Measurements from ENCODE around the gene COG3.

DNA sequence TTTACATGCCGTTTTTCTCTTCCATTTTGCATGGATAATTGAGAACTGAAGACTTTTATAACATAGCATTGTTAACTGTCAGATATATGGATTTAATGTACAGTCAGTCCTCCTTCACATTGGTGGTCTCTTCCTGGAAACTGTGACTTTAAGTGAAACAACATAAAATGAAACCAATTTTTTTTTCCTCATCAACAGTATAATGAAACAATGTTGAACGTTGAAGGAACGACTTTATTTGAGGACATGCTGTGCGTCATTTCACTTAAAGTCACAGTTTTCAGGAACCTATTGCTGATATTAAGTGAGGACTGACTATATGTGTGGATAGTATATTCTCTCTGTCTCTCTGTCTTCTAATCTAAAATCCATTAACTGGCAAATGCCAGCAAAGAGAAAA lies 54.8 kb downstream of the COG3 start:
- TF ChIP-seq, protein P1, sequence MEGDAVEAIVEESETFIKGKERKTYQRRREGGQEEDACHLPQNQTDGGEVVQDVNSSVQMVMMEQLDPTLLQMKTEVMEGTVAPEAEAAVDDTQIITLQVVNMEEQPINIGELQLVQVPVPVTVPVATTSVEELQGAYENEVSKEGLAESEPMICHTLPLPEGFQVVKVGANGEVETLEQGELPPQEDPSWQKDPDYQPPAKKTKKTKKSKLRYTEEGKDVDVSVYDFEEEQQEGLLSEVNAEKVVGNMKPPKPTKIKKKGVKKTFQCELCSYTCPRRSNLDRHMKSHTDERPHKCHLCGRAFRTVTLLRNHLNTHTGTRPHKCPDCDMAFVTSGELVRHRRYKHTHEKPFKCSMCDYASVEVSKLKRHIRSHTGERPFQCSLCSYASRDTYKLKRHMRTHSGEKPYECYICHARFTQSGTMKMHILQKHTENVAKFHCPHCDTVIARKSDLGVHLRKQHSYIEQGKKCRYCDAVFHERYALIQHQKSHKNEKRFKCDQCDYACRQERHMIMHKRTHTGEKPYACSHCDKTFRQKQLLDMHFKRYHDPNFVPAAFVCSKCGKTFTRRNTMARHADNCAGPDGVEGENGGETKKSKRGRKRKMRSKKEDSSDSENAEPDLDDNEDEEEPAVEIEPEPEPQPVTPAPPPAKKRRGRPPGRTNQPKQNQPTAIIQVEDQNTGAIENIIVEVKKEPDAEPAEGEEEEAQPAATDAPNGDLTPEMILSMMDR (conservative IDR thresholded peaks at IDR 0.05; ENCODE audit: low read length) = no peak
- TF ChIP-seq EZH2phosphoT487 (IDR thresholded peaks at IDR 0.05; ENCODE audit: borderline replicate concordance, low read depth, low read length) = no peak
